ENCODE measurements around the gene DRG1.
"Not testable (repeated sequence)": the region's sequence is repeated elsewhere in the genome, so short reads cannot be mapped to it uniquely, and the experiment has no call there.

DRG1 gene

GRCh38 chr22:31378123-31378522, 21.3 kb upstream of the DRG1 start:
- no peaks in the 10 kb centered on the region for H3K9me3 ChIP-seq (ENCODE audit: insufficient read depth, low read depth, low read length)
- no peaks in the 10 kb centered on the region for H3K79me2 ChIP-seq (ENCODE audit: insufficient read depth, low read length)
- H3K9ac ChIP-seq (ENCODE audit: low read depth, low read length, poor library complexity, severe bottlenecking): no peak overlapping the region
- no peaks in the 10 kb centered on the region for H3K9me2 ChIP-seq (replicated peaks; ENCODE audit: low read depth, low read length)
- TF ChIP-seq EZH2phosphoT487 (IDR thresholded peaks at IDR 0.05; ENCODE audit: borderline replicate concordance) (no peak), CTCF (conservative IDR thresholded peaks at IDR 0.05; ENCODE audit: low read length) (no peak)
- no peaks in the 10 kb centered on the region for H3K27me3 ChIP-seq (ENCODE audit: insufficient read depth, low read length, poor library complexity, severe bottlenecking)
- H2AFZ ChIP-seq (ENCODE audit: low read length): no peak overlapping the region
- no peak overlapping the region for H3K4me3 ChIP-seq (ENCODE audit: low read length, poor library complexity, severe bottlenecking)
- H4K20me1 ChIP-seq (ENCODE audit: insufficient read depth, low read length, poor library complexity, severe bottlenecking): no peaks in the 10 kb centered on the region
- H3F3A ChIP-seq (ENCODE audit: low read depth): no peaks in the 10 kb centered on the region
- H3K4me1 ChIP-seq (ENCODE audit: insufficient read depth, low read length, poor library complexity, severe bottlenecking): no peaks in the 10 kb centered on the region
- H3K4me2 ChIP-seq (ENCODE audit: low read depth, low read length, poor library complexity, severe bottlenecking): no peak overlapping the region
- no peaks in the 10 kb centered on the region for H3K36me3 ChIP-seq (ENCODE audit: insufficient read depth, low read length)

- not testable (repeated sequence) for H3K36me3 ChIP-seq (ENCODE audit: insufficient read depth, low read length); H3K27me3 ChIP-seq (ENCODE audit: insufficient read depth, low read length, poor library complexity, severe bottlenecking); H3K9me3 ChIP-seq (ENCODE audit: insufficient read depth, low read depth, low read length); H3F3A ChIP-seq (ENCODE audit: low read depth); H3K79me2 ChIP-seq (ENCODE audit: insufficient read depth, low read length); H3K4me1 ChIP-seq (ENCODE audit: insufficient read depth, low read length, poor library complexity, severe bottlenecking); H3K4me2 ChIP-seq (ENCODE audit: low read depth, low read length, poor library complexity, severe bottlenecking); H3K9ac ChIP-seq (ENCODE audit: low read depth, low read length, poor library complexity, severe bottlenecking); H2AFZ ChIP-seq (ENCODE audit: low read length); H3K4me3 ChIP-seq (ENCODE audit: low read length, poor library complexity, severe bottlenecking); H4K20me1 ChIP-seq (ENCODE audit: insufficient read depth, low read length, poor library complexity, severe bottlenecking); H3K9me2 ChIP-seq (replicated peaks; ENCODE audit: low read depth, low read length)
Measured at GRCh38 chr22:31378651-31379050, 20.8 kb upstream of the DRG1 start.

GRCh38 chr22:31393893-31394292, 5.5 kb upstream of the DRG1 start:
- Histone ChIP-seq H3K4me1 (ENCODE audit: insufficient read depth, low read length, poor library complexity, severe bottlenecking) (peaks cover 2% of the 10 kb centered on the region), H3K9ac (ENCODE audit: low read depth, low read length, poor library complexity, severe bottlenecking) (no peak overlapping the region), H4K20me1 (ENCODE audit: insufficient read depth, low read length, poor library complexity, severe bottlenecking) (no peaks in the 10 kb centered on the region), H3F3A (ENCODE audit: low read depth) (no peaks in the 10 kb centered on the region), H2AFZ (ENCODE audit: low read length) (no peak overlapping the region), H3K27me3 (ENCODE audit: insufficient read depth, low read length, poor library complexity, severe bottlenecking) (no peaks in the 10 kb centered on the region), H3K36me3 (ENCODE audit: insufficient read depth, low read length) (no peaks in the 10 kb centered on the region), H3K4me3 (ENCODE audit: low read length, poor library complexity, severe bottlenecking) (no peak overlapping the region), H3K79me2 (ENCODE audit: insufficient read depth, low read length) (no peaks in the 10 kb centered on the region), H3K9me2 (replicated peaks; ENCODE audit: low read depth, low read length) (no peaks in the 10 kb centered on the region), H3K9me3 (ENCODE audit: insufficient read depth, low read depth, low read length) (no peaks in the 10 kb centered on the region), H3K4me2 (ENCODE audit: low read depth, low read length, poor library complexity, severe bottlenecking) (no peak overlapping the region)
- TF ChIP-seq CTCF (conservative IDR thresholded peaks at IDR 0.05; ENCODE audit: low read length) (no peak), EZH2phosphoT487 (IDR thresholded peaks at IDR 0.05; ENCODE audit: borderline replicate concordance) (no peak)

DNA sequence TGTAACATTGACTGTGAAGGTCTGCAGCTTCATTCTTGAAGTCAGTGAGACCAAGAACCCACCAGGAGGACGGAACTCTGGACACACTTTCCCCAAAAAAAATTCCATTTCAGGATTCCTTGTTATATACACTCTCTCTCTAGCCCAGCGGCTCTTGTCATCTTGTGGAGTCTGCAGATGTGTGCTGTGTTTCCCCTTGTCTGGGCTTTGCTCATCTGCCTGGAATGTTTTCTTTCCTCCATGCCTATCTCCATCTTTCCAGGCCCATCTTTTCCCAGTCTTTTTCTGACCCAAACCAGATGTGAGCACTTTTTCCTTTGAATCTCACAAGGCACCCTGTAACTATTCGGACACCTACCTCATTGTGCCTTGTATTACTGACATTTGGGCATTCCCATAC, 5.1 kb upstream of the DRG1 start:
- Histone ChIP-seq H3K79me2 (ENCODE audit: insufficient read depth, low read length) (no peaks in the 10 kb centered on the region), H3K4me3 (ENCODE audit: low read length, poor library complexity, severe bottlenecking) (no peak overlapping the region), H3K9ac (ENCODE audit: low read depth, low read length, poor library complexity, severe bottlenecking) (no peak overlapping the region), H2AFZ (ENCODE audit: low read length) (no peak overlapping the region), H3K9me3 (ENCODE audit: insufficient read depth, low read depth, low read length) (no peaks in the 10 kb centered on the region), H3K36me3 (ENCODE audit: insufficient read depth, low read length) (no peaks in the 10 kb centered on the region), H3K4me2 (ENCODE audit: low read depth, low read length, poor library complexity, severe bottlenecking) (no peak overlapping the region), H3K4me1 (ENCODE audit: insufficient read depth, low read length, poor library complexity, severe bottlenecking) (peaks cover 4% of the 10 kb centered on the region), H3K27me3 (ENCODE audit: insufficient read depth, low read length, poor library complexity, severe bottlenecking) (no peaks in the 10 kb centered on the region), H4K20me1 (ENCODE audit: insufficient read depth, low read length, poor library complexity, severe bottlenecking) (no peaks in the 10 kb centered on the region), H3K9me2 (replicated peaks; ENCODE audit: low read depth, low read length) (no peaks in the 10 kb centered on the region), H3F3A (ENCODE audit: low read depth) (no peaks in the 10 kb centered on the region)
- TF ChIP-seq CTCF (conservative IDR thresholded peaks at IDR 0.05; ENCODE audit: low read length) (no peak), EZH2phosphoT487 (IDR thresholded peaks at IDR 0.05; ENCODE audit: borderline replicate concordance) (no peak)
